IgD-negative memory B cell (primary cell): ENCODE results near the gene PALLD. TPM values are rescaled to one million over a fixed set of nuclear protein-coding genes. Genes with fewer than 3 reads are reported as not detected.
A peak's percentile ranks its signal among the peaks of the same experiment; 100 is the strongest.

Source experiments
- H3K27ac Mint-ChIP-seq, 3 donors: one replicate each; pipeline ENCODE4 v1.8.0; 2020 to 2022; ENCODE audit warnings: mild to moderate bottlenecking in 3 of 3, mixed read lengths in 3 of 3, moderate library complexity in 1 of 3
- H3K27me3 Mint-ChIP-seq: one replicate; pipeline ENCODE4 v1.8.0; 2021; ENCODE audit warnings: mixed read lengths
- H3K36me3 Mint-ChIP-seq: one replicate; pipeline ENCODE4 v1.8.0; 2020; ENCODE audit warnings: mild to moderate bottlenecking, mixed read lengths
- H3K4me1 Mint-ChIP-seq, 3 donors: one replicate each; pipeline ENCODE4 v1.8.0; 2020 to 2022; ENCODE audit warnings: mixed read lengths in 3 of 3, mild to moderate bottlenecking in 1 of 3
- H3K4me3 Mint-ChIP-seq, 4 donors: one replicate each; pipeline ENCODE4 v1.8.0; 2020 to 2022; ENCODE audit warnings: mild to moderate bottlenecking in 4 of 4, mixed read lengths in 4 of 4, moderate library complexity in 3 of 4
- H3K9me3 Mint-ChIP-seq, 3 donors: one replicate each; pipeline ENCODE4 v1.8.0; 2020 to 2021; ENCODE audit warnings: mixed read lengths in 3 of 3, mild to moderate bottlenecking in 1 of 3
- polyA plus RNA-seq: library from polyadenylated mRNA; unstranded; fragments of 300-500 nt; fragmentation: Illumina TruSeq; gene quantifications from one replicate; pipeline ENCODE4 v1.2.3, GENCODE V29; 2021

PALLD gene
- polyA plus RNA-seq, 1 donor from 2014 or later: 0.31 TPM

- H3K4me1 Mint-ChIP-seq: no peaks in the 10 kb centered on the region
- H3K4me3 Mint-ChIP-seq: no peak overlapping the region
- no peak overlapping the region for H3K27ac Mint-ChIP-seq
- no peaks in the 10 kb centered on the region for H3K36me3 Mint-ChIP-seq
- H3K27me3 Mint-ChIP-seq: peaks cover 37% of the 10 kb centered on the region
- H3K9me3 Mint-ChIP-seq: peaks cover 0 to 2% (median 1%) of the 10 kb centered on the region in 3 donors
Observed at GRCh38 chr4:168839758-168840391, 343.0 kb downstream of the PALLD start.

GRCh38 chr4:168840392-168840763, 343.5 kb downstream of the PALLD start:
- no peaks in the 10 kb centered on the region for H3K36me3 Mint-ChIP-seq
- H3K9me3 Mint-ChIP-seq: peaks cover 0 to 2% (median 1%) of the 10 kb centered on the region in 3 donors
- H3K27ac Mint-ChIP-seq: no peak overlapping the region
- no peaks in the 10 kb centered on the region for H3K4me1 Mint-ChIP-seq
- H3K4me3 Mint-ChIP-seq: no peak overlapping the region
- H3K27me3 Mint-ChIP-seq: peaks cover 37% of the 10 kb centered on the region

GRCh38 chr4:168841000-168841671, 344.3 kb downstream of the PALLD start:
- H3K36me3 Mint-ChIP-seq: no peaks in the 10 kb centered on the region
- peaks cover 0 to 2% (median 1%) of the 10 kb centered on the region in 3 donors for H3K9me3 Mint-ChIP-seq
- H3K27me3 Mint-ChIP-seq: peaks cover 34% of the 10 kb centered on the region
- no peak overlapping the region for H3K27ac Mint-ChIP-seq
- no peak overlapping the region for H3K4me3 Mint-ChIP-seq
- no peaks in the 10 kb centered on the region for H3K4me1 Mint-ChIP-seq

GRCh38 chr4:168841672-168842019, 344.8 kb downstream of the PALLD start:
- H3K9me3 Mint-ChIP-seq: peaks cover 0 to 2% (median 1%) of the 10 kb centered on the region in 3 donors
- H3K27me3 Mint-ChIP-seq: peaks cover 32% of the 10 kb centered on the region
- no peaks in the 10 kb centered on the region for H3K36me3 Mint-ChIP-seq
- H3K4me1 Mint-ChIP-seq: no peaks in the 10 kb centered on the region
- H3K27ac Mint-ChIP-seq: no peak overlapping the region
- no peak overlapping the region for H3K4me3 Mint-ChIP-seq

GRCh38 chr4:168842186-168842585, 345.3 kb downstream of the PALLD start:
- Mint-ChIP-seq H3K4me3 (no peak overlapping the region), H3K27ac (no peak overlapping the region), H3K27me3 (peaks cover 30% of the 10 kb centered on the region), H3K9me3 (peaks cover 0 to 2% (median 1%) of the 10 kb centered on the region in 3 donors), H3K4me1 (no peaks in the 10 kb centered on the region), H3K36me3 (no peaks in the 10 kb centered on the region)

- H3K4me3 Mint-ChIP-seq: no peak overlapping the region
- H3K4me1 Mint-ChIP-seq: no peaks in the 10 kb centered on the region
- H3K27me3 Mint-ChIP-seq: peaks cover 21% of the 10 kb centered on the region
- H3K36me3 Mint-ChIP-seq: no peaks in the 10 kb centered on the region
- H3K27ac Mint-ChIP-seq: no peak overlapping the region
- peaks cover 0 to 2% (median 1%) of the 10 kb centered on the region in 3 donors for H3K9me3 Mint-ChIP-seq
Observed at GRCh38 chr4:168843635-168844034, 346.8 kb downstream of the PALLD start.

GRCh38 chr4:168844353-168845049, 347.6 kb downstream of the PALLD start:
- Mint-ChIP-seq H3K27ac (peak overlapping the region in 1 of 3 donors; percentile 27), H3K27me3 (peaks cover 21% of the 10 kb centered on the region), H3K4me3 (no peak overlapping the region), H3K4me1 (peaks cover 0 to 4% (median 4%) of the 10 kb centered on the region in 3 donors), H3K9me3 (peaks cover 0 to 2% (median 1%) of the 10 kb centered on the region in 3 donors), H3K36me3 (no peaks in the 10 kb centered on the region)

- Mint-ChIP-seq H3K27me3 (peaks cover 19% of the 10 kb centered on the region), H3K36me3 (no peaks in the 10 kb centered on the region)
Observed at GRCh38 chr4:168845897-168846296, 349.0 kb downstream of the PALLD start.

GRCh38 chr4:168846414-168846813, 349.6 kb downstream of the PALLD start:
- H3K27ac Mint-ChIP-seq: no peak overlapping the region
- H3K4me1 Mint-ChIP-seq: peaks cover 0 to 4% (median 4%) of the 10 kb centered on the region in 3 donors
- H3K4me3 Mint-ChIP-seq: no peak overlapping the region
- no peaks in the 10 kb centered on the region for H3K9me3 Mint-ChIP-seq
- no peaks in the 10 kb centered on the region for H3K36me3 Mint-ChIP-seq
- H3K27me3 Mint-ChIP-seq: peaks cover 19% of the 10 kb centered on the region

More at GRCh38 chr4:168845897-168846296, 349.0 kb downstream of the PALLD start:
- peaks cover 0 to 4% (median 4%) of the 10 kb centered on the region in 3 donors for H3K4me1 Mint-ChIP-seq
- no peak overlapping the region for H3K4me3 Mint-ChIP-seq
- no peaks in the 10 kb centered on the region for H3K9me3 Mint-ChIP-seq
- no peak overlapping the region for H3K27ac Mint-ChIP-seq

- H3K36me3 Mint-ChIP-seq: no peaks in the 10 kb centered on the region
- H3K27me3 Mint-ChIP-seq: peaks cover 11% of the 10 kb centered on the region
- no peak overlapping the region for H3K27ac Mint-ChIP-seq
- H3K4me3 Mint-ChIP-seq: no peak overlapping the region
- H3K9me3 Mint-ChIP-seq: no peaks in the 10 kb centered on the region
- H3K4me1 Mint-ChIP-seq: peaks cover 0 to 4% (median 4%) of the 10 kb centered on the region in 3 donors
Observed at GRCh38 chr4:168847771-168848502, 351.1 kb downstream of the PALLD start.

- no peaks in the 10 kb centered on the region for H3K9me3 Mint-ChIP-seq
- H3K36me3 Mint-ChIP-seq: no peaks in the 10 kb centered on the region
- H3K27ac Mint-ChIP-seq: no peak overlapping the region
- H3K27me3 Mint-ChIP-seq: peaks cover 5% of the 10 kb centered on the region
- H3K4me1 Mint-ChIP-seq: peaks cover 0 to 10% (median 4%) of the 10 kb centered on the region in 3 donors
- peak overlapping the region in 1 of 4 donors; percentile 23 for H3K4me3 Mint-ChIP-seq
Observed at GRCh38 chr4:168849030-168849675, 352.3 kb downstream of the PALLD start.

GRCh38 chr4:168849997-168850396, 353.1 kb downstream of the PALLD start:
- H3K27ac Mint-ChIP-seq: no peak overlapping the region
- H3K36me3 Mint-ChIP-seq: no peaks in the 10 kb centered on the region
- H3K27me3 Mint-ChIP-seq: peaks cover under 1% of the 10 kb centered on the region
- no peak overlapping the region for H3K4me3 Mint-ChIP-seq
- H3K4me1 Mint-ChIP-seq: peaks cover 0 to 10% (median 4%) of the 10 kb centered on the region in 3 donors
- H3K9me3 Mint-ChIP-seq: no peaks in the 10 kb centered on the region

- Mint-ChIP-seq H3K27ac (no peak overlapping the region), H3K4me1 (peaks cover 0 to 10% (median 4%) of the 10 kb centered on the region in 3 donors)
Observed at GRCh38 chr4:168852387-168852786, 355.5 kb downstream of the PALLD start.

GRCh38 chr4:168852933-168853713, 356.3 kb downstream of the PALLD start:
- Mint-ChIP-seq H3K4me1 (peaks cover 0 to 10% (median 4%) of the 10 kb centered on the region in 3 donors), H3K27ac (no peak overlapping the region), H3K9me3 (peaks cover 0 to 3% (median 0%) of the 10 kb centered on the region in 3 donors), H3K36me3 (no peaks in the 10 kb centered on the region), H3K4me3 (no peak overlapping the region), H3K27me3 (no peaks in the 10 kb centered on the region)

More at GRCh38 chr4:168852387-168852786, 355.5 kb downstream of the PALLD start:
- H3K36me3 Mint-ChIP-seq: no peaks in the 10 kb centered on the region
- no peak overlapping the region for H3K4me3 Mint-ChIP-seq
- H3K27me3 Mint-ChIP-seq: no peaks in the 10 kb centered on the region
- H3K9me3 Mint-ChIP-seq: peaks cover 0 to 3% (median 0%) of the 10 kb centered on the region in 3 donors
